SK-N-SH treated with all-trans-retinoic acid at 6 μM for 48 hours (cell line): ENCODE measurements around the gene SORCS2.

ENCODE experiments used
- ARNTL ChIP-seq: fragments of 450-650 bp; formaldehyde crosslinking; IDR thresholded peaks from 2 replicates; pipeline ENCODE4 v1.5.0; 2020; ENCODE audit warnings: low read depth, mild to moderate bottlenecking, moderate library complexity, borderline replicate concordance
- BACH2 ChIP-seq: fragments of 250-450 bp; sonication (Bioruptor Pico); IDR thresholded peaks from 2 replicates; pipeline ENCODE4 v1.9.0; 2021; ENCODE audit warnings: mild to moderate bottlenecking, borderline replicate concordance
- CREB5 ChIP-seq: fragments of 250-450 bp; sonication (Bioruptor Pico); IDR thresholded peaks from 2 replicates; pipeline ENCODE4 v1.5.1; 2020; ENCODE audit warnings: low read depth, mild to moderate bottlenecking, moderate library complexity
- OSR1 ChIP-seq: fragments of 250-450 bp; sonication (Bioruptor Pico); IDR thresholded peaks from 2 replicates; pipeline ENCODE4 v1.8.0; 2022; ENCODE audit warnings: moderate library complexity, mild to moderate bottlenecking, inconsistent platforms
- POU6F1 ChIP-seq: fragments of 250-450 bp; sonication (Bioruptor Pico); IDR thresholded peaks from 2 replicates; pipeline ENCODE4 v1.8.0; 2021; ENCODE audit warnings: low read depth, mild to moderate bottlenecking, moderate library complexity, borderline replicate concordance
- PPARA ChIP-seq: fragments of 250-450 bp; sonication (Bioruptor Pico); IDR thresholded peaks from 2 replicates; pipeline ENCODE4 v1.5.0; 2020; ENCODE audit warnings: mild to moderate bottlenecking, borderline replicate concordance
- TOX ChIP-seq: fragments of 250-450 bp; sonication (Bioruptor Pico); IDR thresholded peaks from 2 replicates; pipeline ENCODE4 v1.8.0; 2021; ENCODE audit warnings: mild to moderate bottlenecking, moderate library complexity, borderline replicate concordance
- ZFP3 ChIP-seq: fragments of 250-450 bp; sonication (Bioruptor Pico); IDR thresholded peaks from 2 replicates; pipeline ENCODE4 v1.5.0; 2020; ENCODE audit warnings: mild to moderate bottlenecking, moderate library complexity
- ZNF70 ChIP-seq: fragments of 450-650 bp; formaldehyde crosslinking; IDR thresholded peaks from 2 replicates; pipeline ENCODE4 v1.5.0; 2020; ENCODE audit warnings: mild to moderate bottlenecking, moderate library complexity
- ZNF8 ChIP-seq: fragments of 450-650 bp; formaldehyde crosslinking; IDR thresholded peaks from 2 replicates; pipeline ENCODE4 v1.5.0; 2020; ENCODE audit warnings: mild to moderate bottlenecking, moderate library complexity
- TF ChIP-seq, protein P1 (sequence below): fragments of 250-450 bp; sonication (Bioruptor Pico); IDR thresholded peaks from 2 replicates; pipeline ENCODE4 v1.8.0; 2020; ENCODE audit warnings: mild to moderate bottlenecking, moderate library complexity, borderline replicate concordance

DNA sequence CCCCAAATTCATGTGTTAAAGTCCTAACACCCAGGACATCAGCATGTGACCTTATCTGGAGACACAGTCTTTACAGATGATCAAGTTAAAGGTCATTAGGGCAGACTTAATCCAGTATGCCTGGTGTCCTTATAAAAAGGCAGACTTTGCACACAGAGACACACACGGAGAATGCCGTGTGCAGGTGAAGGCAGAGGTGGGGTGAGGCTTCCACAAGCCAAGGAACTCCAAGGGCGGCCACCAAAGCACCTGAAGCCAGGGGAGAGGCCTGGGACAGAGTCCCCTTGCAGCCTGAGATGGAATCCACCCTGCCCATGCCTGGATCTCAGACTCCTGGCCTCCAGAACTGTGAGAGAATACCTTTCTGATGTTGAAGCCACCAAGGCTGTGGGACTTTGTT, 26.1 kb upstream of the SORCS2 start:
- TF ChIP-seq ZNF70 (CRISPR knock-in tag) (no peak), PPARA (CRISPR knock-in tag) (no peak), ARNTL (CRISPR knock-in tag) (no peak), ZNF8 (CRISPR knock-in tag) (no peak), ZFP3 (CRISPR knock-in tag) (no peak), CREB5 (CRISPR knock-in tag) (no peak), OSR1 (CRISPR knock-in tag) (no peak), BACH2 (CRISPR knock-in tag) (no peak), TOX (no peak), POU6F1 (CRISPR knock-in tag) (no peak)
- TF ChIP-seq, protein P1, sequence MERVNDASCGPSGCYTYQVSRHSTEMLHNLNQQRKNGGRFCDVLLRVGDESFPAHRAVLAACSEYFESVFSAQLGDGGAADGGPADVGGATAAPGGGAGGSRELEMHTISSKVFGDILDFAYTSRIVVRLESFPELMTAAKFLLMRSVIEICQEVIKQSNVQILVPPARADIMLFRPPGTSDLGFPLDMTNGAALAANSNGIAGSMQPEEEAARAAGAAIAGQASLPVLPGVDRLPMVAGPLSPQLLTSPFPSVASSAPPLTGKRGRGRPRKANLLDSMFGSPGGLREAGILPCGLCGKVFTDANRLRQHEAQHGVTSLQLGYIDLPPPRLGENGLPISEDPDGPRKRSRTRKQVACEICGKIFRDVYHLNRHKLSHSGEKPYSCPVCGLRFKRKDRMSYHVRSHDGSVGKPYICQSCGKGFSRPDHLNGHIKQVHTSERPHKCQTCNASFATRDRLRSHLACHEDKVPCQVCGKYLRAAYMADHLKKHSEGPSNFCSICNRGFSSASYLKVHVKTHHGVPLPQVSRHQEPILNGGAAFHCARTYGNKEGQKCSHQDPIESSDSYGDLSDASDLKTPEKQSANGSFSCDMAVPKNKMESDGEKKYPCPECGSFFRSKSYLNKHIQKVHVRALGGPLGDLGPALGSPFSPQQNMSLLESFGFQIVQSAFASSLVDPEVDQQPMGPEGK = no peak
